Naive B cell (primary cell): Measurements from ENCODE around the gene ALLC. TPM values are rescaled to one million over a fixed set of nuclear protein-coding genes. Genes with fewer than 3 reads are reported as not detected.

Experiments used
- ATAC-seq, 2 donors: fragments of 150-1000 bp; cut with Tn5 transposase; 2 replicates each; pipeline ENCODE4 v1.10.0; 2021; ENCODE audit warnings: low read depth in 2 of 2, mild to moderate bottlenecking in 2 of 2, moderate library complexity in 2 of 2
- DNase-seq: peaks from one replicate; pipeline ENCODE4 v3.0.0; 2022
- H3K27ac Mint-ChIP-seq, 6 donors: one replicate each; pipeline ENCODE4 v1.8.0; 2020 to 2022; ENCODE audit warnings: mild to moderate bottlenecking in 6 of 6, mixed read lengths in 6 of 6, moderate library complexity in 5 of 6, inconsistent platforms in 2 of 6
- H3K27me3 Mint-ChIP-seq, 3 donors: one replicate each; pipeline ENCODE4 v1.8.0; 2021 to 2022; ENCODE audit warnings: mixed read lengths in 3 of 3, mild to moderate bottlenecking in 1 of 3
- H3K36me3 Mint-ChIP-seq, 2 donors: one replicate each; pipeline ENCODE4 v1.8.0; 2020 to 2022; ENCODE audit warnings: mixed read lengths in 2 of 2, inconsistent platforms in 1 of 2, mild to moderate bottlenecking in 1 of 2
- H3K4me1 Mint-ChIP-seq, 3 donors: one replicate each; pipeline ENCODE4 v1.8.0; 2020 to 2022; ENCODE audit warnings: mixed read lengths in 3 of 3, inconsistent platforms in 1 of 3, mild to moderate bottlenecking in 1 of 3, moderate library complexity in 1 of 3
- H3K4me3 Mint-ChIP-seq, 8 donors: one replicate each; pipeline ENCODE4 v1.8.0; 2020 to 2022; ENCODE audit warnings: mild to moderate bottlenecking in 8 of 8, mixed read lengths in 8 of 8, moderate library complexity in 8 of 8, inconsistent platforms in 2 of 8
- H3K9me3 Mint-ChIP-seq, 7 donors: one replicate each; pipeline ENCODE4 v1.8.0; 2020 to 2022; ENCODE audit warnings: mixed read lengths in 7 of 7, mild to moderate bottlenecking in 5 of 7, inconsistent platforms in 2 of 7, moderate library complexity in 1 of 7
- polyA plus RNA-seq, 6 donors: library from polyadenylated mRNA; unstranded; fragments of 300-500 nt; fragmentation: Illumina TruSeq; gene quantifications; one replicate each; pipeline ENCODE4 v1.2.3, GENCODE V29; 2021; ENCODE audit warnings: low read depth in 6 of 6

ALLC gene
- polyA plus RNA-seq, 6 donors from 2014 or later: not detected

GRCh38 chr2:3689998-3690748 lies 32.2 kb downstream of the ALLC start:
- H3K36me3 Mint-ChIP-seq: peaks cover 0 to 20% of the 10 kb centered on the region in 2 donors
- no peak for DNase-seq
- no peak for ATAC-seq
- H3K9me3 Mint-ChIP-seq: peaks cover 4 to 48% (median 24%) of the 10 kb centered on the region in 7 donors
- H3K27me3 Mint-ChIP-seq: peaks cover 21 to 47% (median 46%) of the 10 kb centered on the region in 3 donors
- no peak overlapping the region for H3K4me3 Mint-ChIP-seq
- no peak overlapping the region for H3K27ac Mint-ChIP-seq
- H3K4me1 Mint-ChIP-seq: no peaks in the 10 kb centered on the region

- Mint-ChIP-seq H3K27ac (no peak overlapping the region), H3K36me3 (peaks cover 0 to 20% of the 10 kb centered on the region in 2 donors), H3K4me3 (no peak overlapping the region), H3K9me3 (peaks cover 2 to 45% (median 24%) of the 10 kb centered on the region in 7 donors), H3K27me3 (peaks cover 19 to 45% (median 39%) of the 10 kb centered on the region in 3 donors), H3K4me1 (no peaks in the 10 kb centered on the region)
- ATAC-seq (no peak), DNase-seq (no peak)
Observed at GRCh38 chr2:3692375-3692774, 34.4 kb downstream of the ALLC start.

GRCh38 chr2:3696545-3696944 lies 38.5 kb downstream of the ALLC start:
- DNase-seq (no peak), ATAC-seq (no peak)
- Mint-ChIP-seq H3K9me3 (peaks cover 0 to 18% (median 7%) of the 10 kb centered on the region in 7 donors), H3K36me3 (peaks cover 0 to 9% of the 10 kb centered on the region in 2 donors), H3K27ac (no peak overlapping the region), H3K4me3 (no peak overlapping the region), H3K27me3 (peaks cover 35 to 53% (median 37%) of the 10 kb centered on the region in 3 donors), H3K4me1 (no peaks in the 10 kb centered on the region)

DNA sequence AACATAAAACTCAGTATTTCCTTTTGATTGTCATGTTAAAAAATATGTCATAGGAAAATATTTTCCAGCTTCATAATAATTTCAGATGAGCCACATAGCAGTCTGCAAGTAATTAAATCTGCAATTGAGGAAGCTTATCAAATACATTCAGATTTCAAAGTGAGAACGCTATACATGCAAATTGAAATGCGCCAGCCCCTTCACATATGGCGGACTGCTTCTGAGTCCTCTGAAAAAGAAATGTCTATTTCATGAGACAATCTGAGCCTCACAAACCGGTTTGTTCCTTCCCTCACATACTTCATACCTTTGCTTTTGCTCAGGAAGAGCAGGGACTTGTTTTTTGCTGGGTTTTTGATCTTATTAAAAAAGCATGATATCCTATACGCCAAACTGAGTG lies 43.1 kb downstream of the ALLC start:
- H3K4me1 Mint-ChIP-seq: peaks cover 0 to 7% (median 6%) of the 10 kb centered on the region in 3 donors
- ATAC-seq: no peak
- no peak overlapping the region for H3K27ac Mint-ChIP-seq
- DNase-seq: no peak
- H3K4me3 Mint-ChIP-seq: no peak overlapping the region
- H3K9me3 Mint-ChIP-seq: peaks cover 0 to 9% (median 4%) of the 10 kb centered on the region in 7 donors
- peaks cover 40 to 58% (median 54%) of the 10 kb centered on the region in 3 donors for H3K27me3 Mint-ChIP-seq
- H3K36me3 Mint-ChIP-seq: peaks cover 0 to 14% of the 10 kb centered on the region in 2 donors

DNA sequence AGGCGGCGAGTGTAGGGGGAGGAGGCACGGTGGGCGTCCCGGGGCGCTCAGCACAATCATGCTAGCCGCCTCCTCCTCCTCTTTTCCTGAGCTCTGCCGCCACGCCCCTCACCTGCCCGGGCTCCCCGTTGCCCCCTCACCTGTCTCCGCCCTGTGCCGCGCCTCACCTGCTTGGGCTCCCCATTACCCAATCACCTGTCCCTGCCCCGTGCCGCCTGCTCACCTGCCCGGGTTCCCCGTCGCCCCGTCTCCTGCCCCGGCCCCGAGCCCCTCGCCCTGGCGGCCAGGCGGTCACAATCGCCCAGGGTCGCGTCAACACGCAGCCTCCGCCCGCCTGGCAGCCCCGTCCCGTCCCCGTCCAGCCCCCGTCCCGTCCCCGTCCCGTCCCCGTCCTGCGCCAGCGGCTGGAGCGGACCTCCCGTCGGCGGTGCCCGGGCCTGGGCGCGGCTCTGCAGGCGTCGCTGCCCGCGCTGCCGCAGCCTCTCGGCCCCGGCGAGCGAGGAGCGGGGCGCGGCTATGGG lies 45.3 kb downstream of the ALLC start, which contains the start of gene DCDC2C:
TSS of gene DCDC2C (plus strand) at position 340 of the 521 bp plus-strand sequence. CDS start at position 517, 177 bp downstream.
- H3K27me3 Mint-ChIP-seq: peaks cover 47 to 61% (median 54%) of the 10 kb centered on the region in 3 donors
- peaks cover 0 to 9% (median 4%) of the 10 kb centered on the region in 7 donors for H3K9me3 Mint-ChIP-seq
- peaks cover 0 to 7% (median 6%) of the 10 kb centered on the region in 3 donors for H3K4me1 Mint-ChIP-seq
- no peak within 1 kb of the TSS for H3K27ac Mint-ChIP-seq
- ATAC-seq (no peak), DNase-seq (no peak)
- H3K4me3 Mint-ChIP-seq: peak within 1 kb of the TSS in 2 of 8 donors; percentile 26 to 69
- peaks cover 0 to 14% of the 10 kb centered on the region in 2 donors for H3K36me3 Mint-ChIP-seq

DNA sequence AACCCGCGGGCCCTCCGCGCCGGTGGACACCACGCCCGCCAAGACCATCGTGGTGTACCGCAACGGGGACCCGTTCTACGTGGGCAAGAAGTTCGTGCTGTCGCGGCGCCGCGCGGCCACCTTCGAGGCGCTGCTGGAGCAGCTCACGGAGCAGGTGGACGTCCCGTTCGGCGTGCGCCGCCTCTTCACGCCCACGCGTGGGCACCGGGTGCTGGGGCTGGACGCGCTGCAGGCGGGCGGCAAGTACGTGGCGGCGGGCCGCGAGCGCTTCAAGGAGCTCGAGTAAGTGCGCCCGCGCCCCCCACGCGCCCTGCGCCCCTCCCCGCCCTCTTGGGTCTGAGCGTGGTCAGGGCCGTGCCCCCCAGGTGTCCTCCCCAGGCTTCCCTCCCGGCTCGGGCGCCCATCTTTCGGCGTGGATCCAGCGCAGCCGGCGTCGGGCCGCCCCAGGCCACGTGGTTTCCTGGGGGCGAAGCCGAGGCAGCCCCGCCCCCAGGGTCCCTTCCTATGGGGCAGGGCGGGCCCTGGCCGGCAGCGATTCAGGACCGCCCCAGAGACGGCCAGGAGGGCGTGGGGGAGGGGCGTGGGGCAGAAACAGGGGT lies 45.9 kb downstream of the ALLC start:
- no peak overlapping the region for H3K4me3 Mint-ChIP-seq
- peaks cover 0 to 14% of the 10 kb centered on the region in 2 donors for H3K36me3 Mint-ChIP-seq
- H3K9me3 Mint-ChIP-seq: peaks cover 0 to 7% (median 4%) of the 10 kb centered on the region in 7 donors
- ATAC-seq: no peak
- no peak overlapping the region for H3K27ac Mint-ChIP-seq
- peaks cover 0 to 7% (median 6%) of the 10 kb centered on the region in 3 donors for H3K4me1 Mint-ChIP-seq
- H3K27me3 Mint-ChIP-seq: peaks cover 49 to 61% (median 54%) of the 10 kb centered on the region in 3 donors
- no peak for DNase-seq

GRCh38 chr2:3704692-3705091 lies 46.7 kb downstream of the ALLC start:
- Mint-ChIP-seq H3K4me1 (peaks cover 0 to 7% (median 6%) of the 10 kb centered on the region in 3 donors), H3K36me3 (peaks cover 0 to 14% of the 10 kb centered on the region in 2 donors), H3K27me3 (peaks cover 49 to 53% (median 50%) of the 10 kb centered on the region in 3 donors), H3K9me3 (peaks cover 0 to 5% (median 0%) of the 10 kb centered on the region in 7 donors), H3K27ac (no peak overlapping the region), H3K4me3 (no peak overlapping the region)
- no peak for DNase-seq
- no peak for ATAC-seq

DNA sequence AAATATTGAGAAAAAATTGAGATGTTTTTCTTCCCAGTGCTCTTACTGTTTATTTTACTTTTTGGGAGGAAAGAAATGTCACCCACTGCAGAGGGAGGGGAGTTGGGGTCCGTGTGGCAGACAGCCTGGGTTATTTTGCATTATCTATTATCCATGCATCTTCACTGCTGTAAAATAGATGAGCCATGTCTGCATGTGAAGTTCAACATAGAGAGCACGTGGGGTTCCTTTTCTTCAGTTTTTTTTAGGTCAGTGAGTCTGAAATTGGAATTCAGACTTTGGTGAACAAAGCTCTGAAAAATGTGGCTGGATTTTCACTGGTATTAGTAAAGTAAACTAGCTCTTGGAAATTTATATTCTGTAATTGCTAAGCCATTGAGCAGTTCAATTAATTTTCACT lies 47.8 kb downstream of the ALLC start:
- Mint-ChIP-seq H3K9me3 (peaks cover 0 to 5% (median 0%) of the 10 kb centered on the region in 7 donors), H3K36me3 (peaks cover 0 to 14% of the 10 kb centered on the region in 2 donors), H3K27ac (peak overlapping the region in 1 of 6 donors; percentile 1), H3K27me3 (peaks cover 44 to 48% (median 46%) of the 10 kb centered on the region in 3 donors), H3K4me1 (peaks cover 0 to 7% (median 6%) of the 10 kb centered on the region in 3 donors), H3K4me3 (no peak overlapping the region)
- ATAC-seq (no peak), DNase-seq (no peak)

- ATAC-seq (no peak), DNase-seq (no peak)
- H3K4me3 Mint-ChIP-seq: no peak overlapping the region
- H3K36me3 Mint-ChIP-seq: peaks cover 0 to 14% of the 10 kb centered on the region in 2 donors
- peaks cover 0 to 7% (median 6%) of the 10 kb centered on the region in 3 donors for H3K4me1 Mint-ChIP-seq
- peaks cover 36 to 42% (median 37%) of the 10 kb centered on the region in 3 donors for H3K27me3 Mint-ChIP-seq
- H3K9me3 Mint-ChIP-seq: peaks cover 0 to 5% (median 2%) of the 10 kb centered on the region in 7 donors
- H3K27ac Mint-ChIP-seq: no peak overlapping the region
Observed at GRCh38 chr2:3706892-3707291, 48.9 kb downstream of the ALLC start.

GRCh38 chr2:3708576-3708975 lies 50.6 kb downstream of the ALLC start:
- H3K27ac Mint-ChIP-seq: no peak overlapping the region
- H3K9me3 Mint-ChIP-seq: peaks cover 0 to 5% (median 2%) of the 10 kb centered on the region in 7 donors
- peaks cover 0 to 4% (median 0%) of the 10 kb centered on the region in 3 donors for H3K4me1 Mint-ChIP-seq
- H3K4me3 Mint-ChIP-seq: no peak overlapping the region
- H3K36me3 Mint-ChIP-seq: peaks cover 0 to 7% of the 10 kb centered on the region in 2 donors
- DNase-seq: no peak
- peaks cover 22 to 34% (median 23%) of the 10 kb centered on the region in 3 donors for H3K27me3 Mint-ChIP-seq
- no peak for ATAC-seq

GRCh38 chr2:3709225-3709624 lies 51.2 kb downstream of the ALLC start:
- H3K36me3 Mint-ChIP-seq: peaks cover 0 to 7% of the 10 kb centered on the region in 2 donors
- H3K4me3 Mint-ChIP-seq: no peak overlapping the region
- no peak for DNase-seq
- no peak overlapping the region for H3K27ac Mint-ChIP-seq
- H3K9me3 Mint-ChIP-seq: peaks cover 0 to 5% (median 2%) of the 10 kb centered on the region in 7 donors
- peaks cover 22 to 34% (median 23%) of the 10 kb centered on the region in 3 donors for H3K27me3 Mint-ChIP-seq
- peaks cover 0 to 4% (median 0%) of the 10 kb centered on the region in 3 donors for H3K4me1 Mint-ChIP-seq
- ATAC-seq: no peak

DNA sequence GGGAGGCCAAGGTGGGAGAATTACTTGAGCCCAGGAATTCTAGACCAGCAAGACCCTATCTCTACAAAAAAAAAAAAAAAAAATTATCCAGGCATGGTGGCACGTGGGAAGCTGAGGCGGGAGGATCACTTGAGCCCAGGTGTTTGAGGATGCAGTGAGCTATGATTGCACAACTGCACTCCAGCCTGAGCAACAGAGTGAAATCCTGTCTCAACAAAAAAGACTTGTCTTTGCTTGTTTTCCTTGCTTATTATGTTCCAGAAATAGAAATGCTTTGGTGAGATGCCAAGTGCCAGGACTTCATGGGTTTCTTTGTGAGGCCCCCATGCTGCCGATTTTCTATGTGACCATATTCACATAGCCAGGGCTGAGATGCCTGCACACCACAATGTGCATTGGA lies 54.4 kb downstream of the ALLC start:
- peaks cover 0 to 18% (median 6%) of the 10 kb centered on the region in 3 donors for H3K27me3 Mint-ChIP-seq
- DNase-seq: no peak
- H3K9me3 Mint-ChIP-seq: peaks cover 0 to 3% (median 0%) of the 10 kb centered on the region in 7 donors
- no peaks in the 10 kb centered on the region for H3K4me1 Mint-ChIP-seq
- no peak overlapping the region for H3K27ac Mint-ChIP-seq
- ATAC-seq: no peak
- H3K36me3 Mint-ChIP-seq: no peaks in the 10 kb centered on the region
- no peak overlapping the region for H3K4me3 Mint-ChIP-seq

DNA sequence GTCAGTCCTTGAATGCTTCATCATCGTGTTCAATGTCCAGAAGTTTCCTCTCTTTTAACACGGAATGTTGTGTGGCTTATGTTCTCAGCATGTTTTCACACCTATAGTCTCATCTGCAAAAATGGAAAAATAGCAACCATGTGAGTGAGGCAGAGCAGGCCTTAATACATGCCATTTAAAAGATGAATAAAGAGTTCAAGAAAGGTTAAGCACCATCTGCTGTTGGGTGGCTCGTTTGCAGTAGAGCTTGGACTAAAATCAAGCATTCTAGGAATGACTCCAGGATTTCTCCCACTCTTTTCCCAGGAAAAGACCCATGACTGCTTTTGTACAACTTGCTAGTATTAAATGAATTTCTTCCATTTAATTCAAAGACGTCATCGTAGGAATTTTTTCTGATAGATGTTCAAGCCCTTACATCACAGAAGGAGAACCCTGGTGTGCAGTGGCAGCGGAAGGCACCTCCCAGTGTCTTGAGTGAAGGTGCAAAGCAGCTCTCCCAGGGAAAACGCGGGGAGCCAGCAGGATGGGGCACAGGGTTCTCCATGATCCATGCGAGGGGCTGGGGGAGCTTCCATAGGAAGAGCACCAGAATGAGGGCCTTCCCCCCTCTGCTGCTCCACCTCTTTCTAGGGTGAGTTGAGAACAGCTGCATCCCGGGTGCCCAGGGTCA lies 55.0 kb downstream of the ALLC start:
- Mint-ChIP-seq H3K27ac (no peak overlapping the region), H3K27me3 (peaks cover 0 to 18% (median 6%) of the 10 kb centered on the region in 3 donors), H3K9me3 (peaks cover 0 to 3% (median 0%) of the 10 kb centered on the region in 7 donors), H3K36me3 (no peaks in the 10 kb centered on the region), H3K4me1 (no peaks in the 10 kb centered on the region), H3K4me3 (no peak overlapping the region)
- DNase-seq: no peak
- ATAC-seq: no peak
